Endothelial cell of umbilical vein (primary cell): Measurements from ENCODE around the gene EML2. TPM values are rescaled to one million over a fixed set of nuclear protein-coding genes. Genes with fewer than 3 reads are reported as not detected.

ENCODE experiments used
- BruUV-seq: library from RNA; stranded (reverse); fragments of 400-500 nt; replicated peaks from 2 replicates; lab custom pipeline; 2021; lab: Mats Ljungman, UMichigan
- CTCF ChIA-PET: fragments of 300-600, 350-600 bp; sonication (Branson Sonifier 250); formaldehyde crosslinking; loops from one replicate; lab custom pipeline; 2021; ENCODE audit warnings: antibody characterized with exemption, inconsistent platforms; lab: Charles Lee
- POLR2A ChIA-PET: fragments of 300-600, 350-600 bp; sonication (Branson Sonifier 250); formaldehyde crosslinking; loops from one replicate; lab custom pipeline; 2021; ENCODE audit warnings: antibody characterized with exemption, inconsistent platforms; lab: Charles Lee
- DNase-seq: peaks from one replicate; pipeline ENCODE4 v3.0.0-alpha.2; 2011; ENCODE audit warnings: low read depth, low spot score
- FAIRE-seq: peaks from 2 replicates; lab custom pipeline; 2011; peaks lifted over from hg19 to GRCh38; lab: Jason Lieb, UNC
- H2AFZ ChIP-seq: 2 replicates; pipeline ENCODE4 v1.6.0; 2012; ENCODE audit warnings: low read depth, low read length, control low read depth, inconsistent platforms
- H3K27ac ChIP-seq: 2 replicates; pipeline ENCODE4 v1.5.1; 2011; ENCODE audit warnings: low read depth, mild to moderate bottlenecking, control low read depth, low read length, moderate library complexity; ENCODE audit not compliant: insufficient read depth
- H3K27me3 ChIP-seq, 2 experiments: 2 replicates each; pipeline versions ENCODE4 v1.6.0 to v1.6.1; 2011; ENCODE audit warnings: low read length in 2 of 2, mixed read lengths in 1 of 2; ENCODE audit not compliant: control insufficient read depth in 2 of 2, insufficient read depth in 2 of 2
- H3K36me3 ChIP-seq, 2 experiments: 2 replicates in 1 of 2; 3 replicates in 1 of 2; pipeline ENCODE4 v1.5.1; 2011; ENCODE audit warnings: low read length in 2 of 2, mild to moderate bottlenecking in 1 of 2, moderate library complexity in 1 of 2; ENCODE audit not compliant: control insufficient read depth in 2 of 2, insufficient read depth in 2 of 2; ENCODE audit errors: extremely low read depth in 1 of 2
- H3K4me1 ChIP-seq: 3 replicates; pipeline ENCODE4 v1.5.1; 2011; ENCODE audit warnings: mild to moderate bottlenecking, low read length; ENCODE audit not compliant: control insufficient read depth, insufficient read depth; ENCODE audit errors: extremely low read depth
- H3K4me2 ChIP-seq: 2 replicates; pipeline ENCODE4 v1.6.1; 2011; ENCODE audit warnings: low read length, control low read depth, mixed read lengths; ENCODE audit not compliant: insufficient read depth
- H3K4me3 ChIP-seq, 3 experiments: fragments of 200-600 bp in 1 of 3; sonication (generic), shearing (Covaris generic) in 1 of 3; replicated peaks in 1 of 3; 2 replicates each; pipeline ENCODE4 v1.5.1; 2011 to 2016; ENCODE audit warnings: control low read depth in 3 of 3, low read length in 3 of 3, mild to moderate bottlenecking in 2 of 3, inconsistent platforms in 1 of 3, low read depth in 1 of 3, moderate library complexity in 1 of 3; ENCODE audit not compliant: insufficient read depth in 1 of 3
- H3K79me2 ChIP-seq: 2 replicates; pipeline ENCODE4 v1.6.0; 2012; ENCODE audit warnings: low read length, inconsistent platforms; ENCODE audit not compliant: control insufficient read depth, insufficient read depth
- H3K9ac ChIP-seq: replicated peaks from 2 replicates; pipeline ENCODE3; 2011; ENCODE audit warnings: low read length, control low read depth; ENCODE audit not compliant: insufficient read depth; ENCODE audit errors: extremely low read depth
- H3K9me1 ChIP-seq: replicated peaks from 3 replicates; pipeline ENCODE4 v1.6.0; 2011; ENCODE audit warnings: mild to moderate bottlenecking, low read length; ENCODE audit not compliant: control insufficient read depth, insufficient read depth; ENCODE audit errors: extremely low read depth
- H3K9me3 ChIP-seq: replicated peaks from 2 replicates; pipeline ENCODE4 v1.5.1; 2012; ENCODE audit warnings: low read length, inconsistent platforms; ENCODE audit not compliant: control insufficient read depth, insufficient read depth
- H4K20me1 ChIP-seq: replicated peaks from 2 replicates; pipeline ENCODE3; 2011; ENCODE audit warnings: mild to moderate bottlenecking, low read length; ENCODE audit not compliant: control insufficient read depth, insufficient read depth; ENCODE audit errors: extremely low read depth
- EZH2 ChIP-seq: IDR thresholded peaks from 2 replicates; pipeline ENCODE4 v1.6.1; 2012; ENCODE audit warnings: borderline replicate concordance, low read depth, mild to moderate bottlenecking, moderate library complexity, low read length, inconsistent platforms; ENCODE audit not compliant: severe bottlenecking
- FOS ChIP-seq: IDR thresholded peaks from 2 replicates; pipeline ENCODE4 v1.6.1; 2011; ENCODE audit warnings: mild to moderate bottlenecking, low read length, moderate library complexity, borderline replicate concordance; ENCODE audit not compliant: insufficient read depth
- GATA2 ChIP-seq: IDR thresholded peaks from 2 replicates; pipeline ENCODE4 v1.7.0; 2011; ENCODE audit warnings: low read depth, mild to moderate bottlenecking, moderate library complexity, mixed read lengths, low read length; ENCODE audit not compliant: insufficient read length, insufficient read depth
- JUN ChIP-seq: IDR thresholded peaks from 2 replicates; pipeline ENCODE4 v1.6.1; 2011; ENCODE audit warnings: borderline replicate concordance, low read depth; ENCODE audit not compliant: insufficient read length, insufficient read depth
- MYC ChIP-seq: IDR thresholded peaks from one replicate; pipeline ENCODE4 v1.6.1; 2011; ENCODE audit warnings: mild to moderate bottlenecking, low read depth, low read length
- POLR2A ChIP-seq: IDR thresholded peaks from 2 replicates; pipeline ENCODE4 v1.6.1; 2012; ENCODE audit warnings: low read depth, mild to moderate bottlenecking, control low read depth, low read length
- POLR2AphosphoS5 ChIP-seq: IDR thresholded peaks from 2 replicates; pipeline ENCODE4 v1.6.1; 2012; ENCODE audit warnings: low read depth, mild to moderate bottlenecking, control low read depth, low read length, moderate library complexity; ENCODE audit not compliant: insufficient read depth
- dilution Hi-C: fragments of 300-500 bp; cut with MboI; formaldehyde crosslinking; loops from one replicate; pipeline ENCODE4 v1.15.0; 2019; ENCODE audit warnings: low sequenced_read_pairs; ENCODE audit not compliant: extremely low pct_ligation_motif_present
- intact Hi-C: fragments of 100-400 bp; cut with micrococcal nuclease; formaldehyde crosslinking; loops from one replicate; pipeline ENCODE4 v1.10.0; 2022
- polyA plus RNA-seq, 4 experiments: library from polyadenylated mRNA; depleted of rRNA in 3 of 4; stranded (reverse) in 3 of 4; unstranded in 1 of 4; fragments of >200 nt; gene quantifications; 2 replicates each; pipeline versions ENCODE4 v1.2.1 to v1.2.3, GENCODE V29; 2011 to 2012; ENCODE audit warnings: missing spikeins in 1 of 4
- total RNA-seq: library from RNA; stranded (reverse); gene quantifications from 2 replicates; pipeline ENCODE4 v1.2.3, GENCODE V29; 2021
- TF ChIP-seq, protein P1 (sequence below): IDR thresholded peaks from 2 replicates; pipeline ENCODE4 v1.6.1; 2011; ENCODE audit not compliant: insufficient read depth, insufficient read length
- TF ChIP-seq, protein P2 (sequence below), 2 donors: IDR thresholded peaks; 1 replicate in 1 of 2; 2 replicates in 1 of 2; pipeline ENCODE4 v1.5.1; 2011; ENCODE audit warnings: low read length in 2 of 2, mild to moderate bottlenecking in 2 of 2, moderate library complexity in 2 of 2, control low read depth in 1 of 2, inconsistent platforms in 1 of 2, low read depth in 1 of 2; ENCODE audit not compliant: insufficient read depth in 1 of 2; ENCODE audit errors: extremely low read depth in 1 of 2

The EML2 gene
- total and polyA plus RNA-seq, 2 donors (not counting 3 experiments of a cell fraction or from before 2014, with no cell fraction given), result 23.3 to 28.9 TPM

DNA sequence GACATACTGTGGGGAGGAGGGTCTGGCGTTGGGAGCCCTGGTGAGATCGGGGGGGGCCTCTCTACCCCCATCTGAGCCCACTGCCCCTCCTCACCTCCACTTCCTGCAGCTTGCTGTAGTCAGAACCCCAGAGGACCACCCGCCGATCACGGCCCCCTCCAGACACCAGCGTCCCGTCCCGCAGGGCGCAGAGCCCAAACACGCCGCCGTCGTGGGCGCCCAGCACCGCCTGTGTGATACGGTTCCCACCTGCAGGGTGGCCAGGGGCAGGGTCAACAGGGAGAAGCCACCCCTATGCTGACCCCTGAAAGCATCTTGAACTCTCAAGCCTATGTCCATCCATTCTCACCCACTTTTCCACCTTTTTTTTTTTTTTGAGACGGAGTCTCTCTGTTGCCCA is 17.8 kb downstream of the EML2 start:
- no TSS peak for BruUV-seq
- no peaks in the 10 kb centered on the region for H3K27me3 ChIP-seq
- H3K9ac ChIP-seq, result no peak overlapping the region
- no peak overlapping the region for H3K27ac ChIP-seq
- no peak overlapping the region for H3K4me2 ChIP-seq
- no peaks in the 10 kb centered on the region for H3K9me3 ChIP-seq
- no peak overlapping the region for H3K4me3 ChIP-seq
- dilution Hi-C loops, result no loop called here
- H3K36me3 ChIP-seq, result peaks cover 0 to 8% of the 10 kb centered on the region in 2 experiments
- TF ChIP-seq, protein P1, sequence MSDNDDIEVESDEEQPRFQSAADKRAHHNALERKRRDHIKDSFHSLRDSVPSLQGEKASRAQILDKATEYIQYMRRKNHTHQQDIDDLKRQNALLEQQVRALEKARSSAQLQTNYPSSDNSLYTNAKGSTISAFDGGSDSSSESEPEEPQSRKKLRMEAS, result no peak
- TF ChIP-seq POLR2A, result no peak
- no peak for TF ChIP-seq GATA2
- no peak for TF ChIP-seq POLR2AphosphoS5
- no peak for TF ChIP-seq JUN
- TF ChIP-seq EZH2, result no peak
- no peak for TF ChIP-seq FOS
- TF ChIP-seq, protein P2, sequence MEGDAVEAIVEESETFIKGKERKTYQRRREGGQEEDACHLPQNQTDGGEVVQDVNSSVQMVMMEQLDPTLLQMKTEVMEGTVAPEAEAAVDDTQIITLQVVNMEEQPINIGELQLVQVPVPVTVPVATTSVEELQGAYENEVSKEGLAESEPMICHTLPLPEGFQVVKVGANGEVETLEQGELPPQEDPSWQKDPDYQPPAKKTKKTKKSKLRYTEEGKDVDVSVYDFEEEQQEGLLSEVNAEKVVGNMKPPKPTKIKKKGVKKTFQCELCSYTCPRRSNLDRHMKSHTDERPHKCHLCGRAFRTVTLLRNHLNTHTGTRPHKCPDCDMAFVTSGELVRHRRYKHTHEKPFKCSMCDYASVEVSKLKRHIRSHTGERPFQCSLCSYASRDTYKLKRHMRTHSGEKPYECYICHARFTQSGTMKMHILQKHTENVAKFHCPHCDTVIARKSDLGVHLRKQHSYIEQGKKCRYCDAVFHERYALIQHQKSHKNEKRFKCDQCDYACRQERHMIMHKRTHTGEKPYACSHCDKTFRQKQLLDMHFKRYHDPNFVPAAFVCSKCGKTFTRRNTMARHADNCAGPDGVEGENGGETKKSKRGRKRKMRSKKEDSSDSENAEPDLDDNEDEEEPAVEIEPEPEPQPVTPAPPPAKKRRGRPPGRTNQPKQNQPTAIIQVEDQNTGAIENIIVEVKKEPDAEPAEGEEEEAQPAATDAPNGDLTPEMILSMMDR (IDR thresholded peaks at IDR 0.05; ENCODE audit: extremely low read depth in 1 of 2, insufficient read depth in 1 of 2, low read depth in 1 of 2, low read length in 2 of 2), result no peak
- TF ChIP-seq MYC, result no peak
- H4K20me1 ChIP-seq, result no peaks in the 10 kb centered on the region
- FAIRE-seq (no peak), DNase-seq (no peak)
- no peaks in the 10 kb centered on the region for H3K4me1 ChIP-seq
- no peaks in the 10 kb centered on the region for H3K9me1 ChIP-seq
- intact Hi-C loops, result no loop called here
- ChIA-PET CTCF (interaction anchor here (4.0 kb wide), 1 partner anchor 20 kb away, joined by 12 read pairs; no protein-coding TSS in a partner anchor), POLR2A (no interaction called here)
- H2AFZ ChIP-seq, result no peak overlapping the region
- H3K79me2 ChIP-seq, result no peaks in the 10 kb centered on the region
